HL-60 (cell line): ENCODE measurements around the gene CREB5.

Experiments used
- GABPA ChIP-seq: IDR thresholded peaks from 2 replicates; pipeline ENCODE4 v1.6.1; 2012; ENCODE audit warnings: low read depth
- POLR2AphosphoS5 ChIP-seq: IDR thresholded peaks from 2 replicates; pipeline ENCODE4 v1.6.1; 2012; ENCODE audit warnings: low read depth
- REST ChIP-seq: IDR thresholded peaks from 2 replicates; pipeline ENCODE4 v1.6.1; 2012; ENCODE audit warnings: low read depth; ENCODE audit not compliant: insufficient replicate concordance
- SPI1 ChIP-seq: IDR thresholded peaks from 2 replicates; pipeline ENCODE4 v1.6.1; 2012; ENCODE audit warnings: low read depth, mild to moderate bottlenecking, borderline replicate concordance
- TF ChIP-seq, protein P1 (sequence below): IDR thresholded peaks from one replicate; pipeline ENCODE4 v1.5.1; 2011; ENCODE audit warnings: low read length, control low read depth, inconsistent platforms; ENCODE audit not compliant: insufficient read depth

DNA sequence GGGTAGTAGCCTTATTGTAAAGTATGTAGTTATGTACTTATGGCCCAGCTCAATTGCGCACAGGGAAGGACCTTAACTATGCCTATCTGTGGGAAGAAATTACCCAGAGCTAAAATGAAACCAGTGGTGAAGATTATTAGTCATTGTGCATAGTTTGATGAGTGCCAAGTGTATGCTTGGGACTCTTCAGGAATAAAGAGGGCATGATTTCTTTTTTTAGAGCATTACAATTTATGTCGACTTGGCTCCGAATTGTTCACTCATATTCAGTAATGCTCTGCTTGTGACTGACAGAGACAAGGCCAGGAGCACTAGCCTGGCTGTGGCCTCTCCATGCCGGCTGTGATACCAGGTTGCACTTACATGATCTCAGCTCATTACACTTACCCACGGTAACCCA is 276.3 kb downstream of the CREB5 start:
- TF ChIP-seq, protein P1, sequence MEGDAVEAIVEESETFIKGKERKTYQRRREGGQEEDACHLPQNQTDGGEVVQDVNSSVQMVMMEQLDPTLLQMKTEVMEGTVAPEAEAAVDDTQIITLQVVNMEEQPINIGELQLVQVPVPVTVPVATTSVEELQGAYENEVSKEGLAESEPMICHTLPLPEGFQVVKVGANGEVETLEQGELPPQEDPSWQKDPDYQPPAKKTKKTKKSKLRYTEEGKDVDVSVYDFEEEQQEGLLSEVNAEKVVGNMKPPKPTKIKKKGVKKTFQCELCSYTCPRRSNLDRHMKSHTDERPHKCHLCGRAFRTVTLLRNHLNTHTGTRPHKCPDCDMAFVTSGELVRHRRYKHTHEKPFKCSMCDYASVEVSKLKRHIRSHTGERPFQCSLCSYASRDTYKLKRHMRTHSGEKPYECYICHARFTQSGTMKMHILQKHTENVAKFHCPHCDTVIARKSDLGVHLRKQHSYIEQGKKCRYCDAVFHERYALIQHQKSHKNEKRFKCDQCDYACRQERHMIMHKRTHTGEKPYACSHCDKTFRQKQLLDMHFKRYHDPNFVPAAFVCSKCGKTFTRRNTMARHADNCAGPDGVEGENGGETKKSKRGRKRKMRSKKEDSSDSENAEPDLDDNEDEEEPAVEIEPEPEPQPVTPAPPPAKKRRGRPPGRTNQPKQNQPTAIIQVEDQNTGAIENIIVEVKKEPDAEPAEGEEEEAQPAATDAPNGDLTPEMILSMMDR: no peak
- TF ChIP-seq GABPA (no peak), POLR2AphosphoS5 (no peak), REST (no peak), SPI1 (no peak)
